NOMO-1 treated with DMSO at 0.1 percent for 48 hours (cell line): Measurements from ENCODE around the gene REEP3.
A peak's percentile ranks its signal among the peaks of the same experiment; 100 is the strongest.
"Not testable (repeated sequence)": the region's sequence is repeated elsewhere in the genome, so short reads cannot be mapped to it uniquely, and the experiment has no call there.

Experiments
- DNase-seq: peaks from one replicate; lab custom pipeline; 2025; ENCODE audit not compliant: unreplicated experiment; lab: John Stamatoyannopoulos, UW

REEP3 gene

DNA sequence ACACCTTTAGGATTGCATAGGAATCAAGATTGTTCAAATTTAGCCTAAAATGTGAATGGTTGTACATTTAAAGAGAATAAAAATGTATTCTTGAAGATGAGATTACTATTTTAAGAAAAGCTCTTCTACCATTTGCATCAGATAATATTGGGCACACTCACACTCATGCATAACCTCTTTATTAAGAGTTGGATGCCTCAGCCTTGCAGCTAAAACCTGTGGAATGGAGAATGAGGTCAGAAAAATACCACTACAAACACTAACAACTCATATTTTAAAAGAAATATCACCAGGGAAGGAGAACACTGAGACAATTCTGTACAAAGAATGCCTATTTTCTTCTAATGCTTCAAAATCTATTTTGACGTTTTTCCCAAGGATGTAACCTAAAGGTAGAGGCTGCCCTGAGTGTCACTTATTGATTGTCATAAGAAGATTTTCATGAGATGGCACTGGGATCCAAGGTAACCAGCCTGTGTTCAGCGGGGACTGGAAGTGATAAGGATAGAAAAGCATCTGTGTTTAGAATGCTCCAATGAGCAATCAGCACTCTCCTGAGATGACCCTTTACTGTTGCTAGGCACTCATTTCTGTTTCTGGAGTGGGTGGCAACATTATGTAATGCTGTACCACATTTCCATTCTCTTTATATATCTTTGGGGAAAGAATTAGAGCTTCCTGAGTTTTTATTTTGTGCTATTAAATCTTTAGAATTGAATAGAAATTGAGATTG is 26.6 kb downstream of the REEP3 start:
- DNase-seq = no peak

DNA sequence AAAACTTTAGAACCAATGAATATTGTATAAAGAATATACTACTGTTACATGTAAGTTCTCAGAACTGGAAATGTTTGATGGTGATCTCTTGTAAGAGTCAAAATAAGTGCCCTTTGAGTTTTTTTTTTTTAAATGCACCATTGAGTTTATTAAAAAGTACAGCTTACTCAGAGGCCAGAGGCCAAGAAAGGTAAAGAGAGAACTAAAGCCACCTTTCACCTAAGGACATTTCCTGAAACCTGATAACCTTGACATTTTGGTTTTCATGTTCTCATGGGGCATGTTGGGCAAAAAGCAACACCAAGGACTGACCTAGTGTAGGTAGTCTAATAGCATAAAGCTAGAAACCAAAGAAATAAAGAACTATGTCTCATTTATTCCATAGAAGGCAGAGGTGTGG is 27.7 kb downstream of the REEP3 start:
- no peak for DNase-seq

DNA sequence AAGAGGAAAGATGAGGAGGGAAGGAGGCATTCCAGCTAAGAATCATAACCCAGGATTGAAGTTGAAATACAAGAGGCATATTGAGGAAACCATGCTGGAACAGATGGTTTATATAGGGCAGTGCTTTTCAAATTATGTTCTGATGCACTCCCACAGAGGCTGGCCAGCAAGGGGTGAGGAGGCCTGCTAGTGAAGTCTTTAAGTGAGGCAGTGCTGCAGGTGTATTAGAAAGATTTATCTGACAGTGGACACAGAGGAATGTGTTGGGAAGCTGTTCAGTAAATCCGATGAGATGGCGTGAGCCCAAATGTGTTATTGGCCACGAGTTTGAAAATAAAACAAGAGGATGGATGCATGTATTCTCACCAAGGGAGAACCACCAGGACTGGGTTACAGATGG is 28.6 kb downstream of the REEP3 start:
- no peak for DNase-seq

DNA sequence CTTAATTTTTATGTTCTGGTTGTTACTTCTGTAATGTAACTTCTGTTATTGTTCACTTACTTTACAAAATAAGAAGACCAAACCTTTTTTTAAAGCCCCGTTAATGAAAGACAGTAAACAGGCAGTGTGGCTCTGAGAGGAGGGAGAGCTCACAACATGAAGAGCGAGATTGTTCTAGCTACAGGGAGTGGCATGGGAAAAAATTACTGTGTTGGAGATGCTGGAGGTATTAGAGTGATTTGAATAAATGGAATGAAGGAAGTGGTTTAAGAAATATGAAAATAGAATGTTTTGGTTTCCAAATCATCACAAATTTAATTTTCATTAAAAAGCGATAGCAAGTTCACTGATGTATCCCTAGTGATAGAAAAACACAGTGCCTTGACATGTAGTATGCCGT is 31.8 kb downstream of the REEP3 start:
- DNase-seq = no peak

DNA sequence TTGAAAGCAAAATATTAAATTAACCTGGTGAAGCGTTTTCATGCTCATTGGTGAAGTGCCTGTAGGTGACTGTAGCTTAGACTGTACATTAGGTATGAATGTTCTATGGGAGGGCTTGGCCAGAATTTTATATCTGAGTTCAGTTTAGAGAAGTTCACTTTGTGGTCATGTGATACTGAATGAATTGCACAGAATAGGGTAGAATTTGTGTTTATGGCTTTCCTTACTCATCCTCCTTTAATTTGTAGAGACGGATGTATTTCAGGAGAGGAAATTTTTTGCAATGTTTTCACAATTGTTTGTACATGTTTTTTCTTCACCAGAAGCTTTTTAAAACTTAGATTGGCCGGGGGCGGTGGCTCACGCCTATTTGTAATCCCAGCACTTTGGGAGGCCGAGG is 32.3 kb downstream of the REEP3 start:
- no peak for DNase-seq

DNA sequence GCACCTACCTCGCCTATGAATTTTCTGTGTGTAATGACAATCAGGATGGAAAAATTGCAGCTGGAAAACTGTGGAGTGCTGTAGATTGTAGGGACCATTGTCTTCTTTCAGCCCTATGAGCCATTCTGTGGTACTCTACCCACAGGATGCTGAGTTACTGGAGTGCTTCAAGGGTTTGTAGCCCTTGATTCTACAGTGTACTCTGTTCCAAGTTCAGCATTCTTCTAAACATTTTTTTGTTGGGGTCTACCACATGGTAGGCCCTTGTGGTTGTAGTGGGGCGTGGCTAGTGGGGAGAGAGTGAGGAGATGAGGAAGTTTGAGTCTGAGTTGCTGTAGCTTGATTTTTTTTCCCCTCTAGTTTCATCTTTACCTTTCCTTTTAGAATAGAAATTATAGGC is 33.5 kb downstream of the REEP3 start:
- DNase-seq = peak; percentile 73

DNA sequence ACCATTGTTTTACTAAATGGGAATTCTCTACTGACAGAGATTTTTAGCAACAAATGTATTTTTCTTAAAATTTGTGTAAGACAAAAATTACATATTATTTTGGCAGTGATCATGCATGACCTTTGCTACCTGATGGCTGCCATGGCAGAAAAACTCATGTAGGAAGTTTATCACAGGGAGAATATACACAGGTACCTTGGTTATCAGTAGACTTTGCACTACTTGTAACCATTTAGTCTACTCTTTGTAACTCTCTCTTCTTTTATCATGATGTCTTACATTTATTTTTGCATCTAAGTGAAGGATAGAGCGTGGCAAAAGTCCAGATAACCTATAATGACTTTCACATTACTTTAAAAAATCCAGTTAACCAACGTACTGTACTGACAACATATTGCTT is 34.1 kb downstream of the REEP3 start:
- DNase-seq = no peak

DNA sequence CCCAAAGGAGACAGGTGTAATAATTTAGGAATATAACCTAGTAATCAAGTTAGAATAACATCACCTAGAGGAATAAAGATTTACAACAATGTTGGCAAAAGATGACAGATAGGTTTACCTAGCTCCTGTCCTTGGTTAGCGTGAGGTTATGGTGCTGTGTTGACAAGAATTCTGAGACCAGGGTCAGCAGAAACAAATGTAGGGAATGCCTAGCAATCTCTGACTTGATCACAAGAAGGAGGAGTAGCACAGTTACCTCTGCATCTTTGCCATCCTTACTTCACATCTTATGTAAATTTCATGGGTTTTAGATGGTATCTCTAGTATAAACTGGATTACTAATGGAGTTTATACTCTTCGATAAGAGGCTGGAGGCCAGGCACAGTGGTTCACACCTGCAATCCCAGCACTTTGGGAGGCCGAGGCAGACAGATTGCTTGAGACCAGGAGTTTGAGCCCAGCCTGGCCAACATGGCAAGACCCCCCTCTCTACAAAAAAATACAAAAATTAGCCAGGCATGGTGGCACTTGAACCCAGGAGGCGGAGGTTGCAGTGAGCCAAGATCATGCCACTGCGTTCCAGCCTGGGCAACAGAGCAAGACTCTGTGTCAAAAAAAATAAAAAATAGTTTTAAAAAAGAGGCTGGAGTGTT is 37.1 kb downstream of the REEP3 start:
- DNase-seq = no peak

DNA sequence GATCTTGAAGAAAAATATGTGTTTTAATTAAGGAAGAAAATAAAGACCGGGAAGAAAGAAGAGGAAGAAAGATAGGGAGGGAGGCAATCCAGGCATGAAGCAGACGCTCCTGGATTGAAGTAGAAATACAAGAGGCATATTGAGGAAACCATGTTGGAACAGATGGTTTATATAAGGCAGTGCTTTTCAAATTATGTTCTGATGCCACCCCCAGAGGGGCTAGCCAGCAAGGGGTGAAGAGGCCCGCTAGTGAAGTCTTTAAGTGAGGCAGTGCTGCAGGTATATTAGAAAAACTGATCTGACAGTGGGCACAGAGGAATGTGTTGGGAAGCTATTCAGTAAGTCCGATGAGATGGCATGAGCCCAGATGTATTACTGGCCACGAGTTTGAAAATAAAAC is 40.1 kb downstream of the REEP3 start:
- no peak for DNase-seq

DNA sequence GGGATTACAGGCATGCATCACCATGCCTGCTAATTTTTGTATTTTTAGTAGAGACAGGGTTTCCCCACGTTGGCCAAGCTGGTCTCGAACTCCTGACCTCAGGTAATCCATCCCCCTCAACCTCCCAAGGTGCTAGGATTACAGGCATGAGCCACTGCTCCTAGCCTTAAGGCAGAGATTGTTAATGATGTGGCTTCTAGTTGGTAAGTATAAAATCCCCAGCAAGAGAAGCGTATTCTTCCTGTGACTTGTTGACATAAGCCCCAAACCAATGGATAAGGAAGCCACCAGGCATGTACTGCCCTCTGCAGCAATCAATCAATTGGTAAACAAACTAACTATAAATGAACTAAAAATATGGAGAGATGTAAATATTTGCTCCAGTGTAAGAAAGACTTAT is 41.2 kb downstream of the REEP3 start:
- DNase-seq = no peak

DNA sequence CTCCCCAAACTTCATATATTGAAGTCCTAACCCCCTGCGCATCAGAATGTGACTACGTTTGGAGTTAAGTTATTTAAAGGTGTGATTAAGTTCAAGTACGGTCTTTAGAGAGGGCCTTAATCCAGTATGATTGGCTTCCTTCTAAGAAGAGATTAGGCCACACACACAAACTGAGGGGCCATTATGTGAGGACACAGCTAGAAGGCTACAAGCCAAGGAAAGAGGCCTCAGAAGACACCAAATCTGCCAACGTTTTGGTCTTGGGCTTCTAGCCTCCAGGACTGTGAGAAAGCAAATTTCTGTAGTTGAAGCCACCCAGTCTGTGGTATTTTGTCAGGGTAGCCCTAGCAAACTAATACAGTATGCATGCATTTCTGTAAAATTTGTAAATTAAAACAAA is 41.7 kb downstream of the REEP3 start:
- DNase-seq = no peak

DNA sequence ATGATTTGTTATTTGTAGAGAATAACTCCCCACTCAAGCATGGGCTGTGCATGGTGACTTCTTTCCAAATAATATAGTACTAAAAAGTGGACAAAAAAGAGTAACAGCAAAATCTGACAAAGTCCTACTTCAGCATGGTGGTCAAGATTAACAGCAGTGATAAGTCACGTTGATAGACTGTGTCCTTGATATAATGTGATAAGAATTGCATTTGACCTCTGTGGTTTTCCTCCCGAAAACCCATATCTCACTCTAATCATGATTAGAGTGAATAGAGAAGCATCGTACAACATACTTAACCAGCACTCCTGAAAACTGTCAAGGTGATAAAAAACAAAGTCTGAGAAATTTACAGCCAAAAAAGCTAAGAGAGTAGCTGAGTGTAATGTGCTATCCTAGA is 42.4 kb downstream of the REEP3 start:
- no peak for DNase-seq

DNA sequence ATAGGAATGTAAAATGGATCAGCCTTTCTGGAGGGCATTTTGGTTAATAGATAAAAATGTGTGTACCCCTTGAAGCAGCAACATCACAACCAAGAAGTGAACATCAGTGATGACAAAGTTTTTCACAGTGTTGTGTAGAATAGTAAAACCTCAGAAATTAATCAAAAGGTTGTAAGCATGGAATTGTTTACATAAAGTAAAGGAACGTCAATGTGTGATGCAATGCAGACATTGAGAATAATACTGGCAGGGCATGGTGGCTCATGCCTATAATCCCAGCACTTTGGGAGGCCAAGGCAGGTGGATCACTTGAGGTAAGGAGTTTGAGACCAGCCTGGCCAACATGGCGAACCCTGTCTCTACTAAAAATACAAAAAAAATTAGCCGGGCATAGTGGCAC is 43.5 kb downstream of the REEP3 start:
- DNase-seq = not testable (repeated sequence)

DNA sequence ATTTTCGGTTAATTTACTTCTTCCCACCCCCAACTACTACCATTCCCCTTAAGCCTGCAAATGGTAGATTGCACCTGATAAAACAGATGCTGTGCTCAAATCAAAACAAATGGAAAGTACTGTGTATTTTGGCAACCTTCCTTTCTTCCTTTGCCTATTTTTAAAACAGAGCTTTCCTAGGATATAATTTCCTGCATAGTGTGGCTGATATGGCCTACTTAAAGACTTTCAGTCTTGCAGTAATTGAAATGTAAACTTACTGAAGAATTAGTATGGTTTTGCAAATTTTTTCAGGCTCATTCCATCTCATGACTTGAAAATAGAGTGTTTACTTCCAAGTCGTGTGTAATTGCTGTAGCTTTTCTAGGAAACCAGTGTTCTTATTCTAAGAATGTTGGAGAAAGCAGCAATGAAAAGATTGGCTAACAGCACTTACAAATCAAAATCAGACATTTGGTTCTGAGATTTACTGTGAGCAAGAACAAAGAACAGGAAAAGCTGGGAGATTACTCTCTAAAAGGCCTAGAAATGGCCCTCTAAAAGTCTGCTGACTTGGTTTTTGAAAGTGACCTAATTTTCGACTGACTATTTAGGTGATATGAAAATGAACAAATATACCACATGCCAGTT is 52.0 kb downstream of the REEP3 start:
- no peak for DNase-seq

DNA sequence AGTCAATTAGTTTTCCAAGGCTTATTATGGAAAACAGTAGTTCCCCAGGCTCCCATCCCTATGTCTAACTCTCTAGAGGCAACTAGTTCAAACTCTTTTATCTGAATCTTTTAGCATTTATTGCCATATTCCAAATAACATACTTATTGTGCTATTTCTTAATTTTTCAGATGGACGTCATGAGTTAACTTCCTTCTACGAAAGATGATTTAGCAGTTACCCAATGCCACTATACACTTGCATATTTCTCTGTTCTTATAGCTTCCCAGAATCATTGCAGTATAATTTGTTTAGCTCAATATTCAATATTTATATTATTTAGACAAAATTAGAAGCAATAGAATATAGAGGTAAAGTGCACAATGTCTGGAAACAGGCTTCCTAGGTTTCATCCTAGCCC is 52.8 kb downstream of the REEP3 start:
- DNase-seq = peak; percentile 18

DNA sequence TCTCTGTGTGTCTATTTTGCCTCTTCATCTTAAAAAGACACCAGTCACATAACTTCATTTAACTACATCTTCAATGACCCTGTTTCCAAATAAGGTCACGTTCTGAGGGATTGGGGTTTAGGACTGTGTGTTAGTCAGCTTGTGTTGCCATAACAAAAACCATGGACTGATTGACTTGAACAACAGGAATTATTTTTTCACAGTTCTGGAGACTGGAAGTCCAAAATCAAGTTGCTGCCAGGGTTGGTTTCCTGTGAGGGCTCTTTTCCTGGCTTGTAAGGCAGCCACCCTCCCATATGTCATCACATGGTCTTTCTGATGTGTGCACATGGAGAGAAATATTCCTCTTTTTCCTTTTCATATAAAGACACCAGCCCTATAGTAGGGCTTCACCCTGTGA is 55.3 kb downstream of the REEP3 start:
- no peak for DNase-seq

DNA sequence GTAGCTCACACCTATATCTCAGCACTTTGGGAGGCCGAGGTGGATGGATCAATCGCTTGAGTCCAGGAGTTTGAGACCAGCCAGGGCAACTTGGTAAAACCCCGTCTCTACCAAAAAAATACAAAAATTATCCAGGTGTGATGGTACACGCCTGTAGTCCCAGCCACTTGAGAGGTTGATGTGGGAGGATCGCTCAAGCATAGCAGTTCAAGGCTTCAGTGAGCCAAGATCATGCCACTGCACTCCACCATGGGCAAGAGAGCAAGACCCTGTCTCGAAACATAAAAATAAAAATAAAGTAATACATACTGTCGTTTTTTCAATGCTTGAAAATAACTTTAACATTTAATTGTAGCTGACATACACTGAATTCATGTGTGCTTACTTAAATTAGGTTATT is 57.3 kb downstream of the REEP3 start:
- DNase-seq = no peak

DNA sequence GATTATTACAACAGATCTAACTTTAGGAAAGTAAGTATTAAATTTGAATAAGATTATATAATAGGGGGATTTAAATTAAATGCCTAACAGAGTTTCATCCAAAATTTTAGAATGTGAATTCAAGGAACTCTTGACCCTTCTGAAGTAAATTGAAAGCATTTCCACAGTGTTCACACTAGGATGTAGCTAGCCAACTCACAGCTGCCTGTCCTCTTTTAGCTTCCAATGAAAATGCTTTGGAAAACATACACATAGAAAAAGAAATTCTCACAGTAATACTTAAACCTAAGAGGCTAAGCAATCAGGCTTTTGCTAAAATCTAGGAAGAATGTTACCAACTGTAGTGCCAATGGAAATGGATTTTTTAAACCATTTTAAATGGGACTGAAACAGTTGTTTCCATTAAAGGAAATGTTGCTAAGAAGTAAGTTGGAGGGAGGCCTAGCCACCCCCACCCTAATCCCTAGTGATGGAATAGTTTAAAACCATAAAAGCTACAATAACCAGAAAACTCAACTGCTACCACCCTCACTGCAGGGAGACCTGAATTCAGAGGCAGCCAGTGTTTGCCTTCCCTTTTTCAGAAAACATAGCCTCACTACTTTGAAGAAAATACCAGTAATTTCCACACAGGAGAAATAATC is 58.3 kb downstream of the REEP3 start:
- no peak for DNase-seq

DNA sequence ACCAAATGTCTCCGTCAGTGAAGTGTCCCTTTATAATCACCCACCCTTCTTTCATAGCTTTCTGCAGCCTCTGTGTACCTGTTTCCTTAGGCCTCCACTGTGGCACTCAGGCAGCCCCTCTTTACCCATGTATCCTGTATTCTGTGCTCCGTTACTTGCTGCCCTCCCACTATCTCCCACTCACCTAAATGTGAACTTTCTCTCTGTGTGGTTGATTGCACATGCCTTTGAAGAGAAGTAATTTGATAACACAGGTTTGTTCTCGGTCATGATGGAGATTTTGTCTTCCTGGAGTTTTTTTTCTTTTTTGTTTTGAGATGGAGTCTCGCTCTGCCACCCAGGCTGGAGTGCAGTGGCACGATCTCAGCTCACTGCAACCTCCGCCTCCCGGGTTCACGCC is 61.5 kb downstream of the REEP3 start:
- DNase-seq = no peak

DNA sequence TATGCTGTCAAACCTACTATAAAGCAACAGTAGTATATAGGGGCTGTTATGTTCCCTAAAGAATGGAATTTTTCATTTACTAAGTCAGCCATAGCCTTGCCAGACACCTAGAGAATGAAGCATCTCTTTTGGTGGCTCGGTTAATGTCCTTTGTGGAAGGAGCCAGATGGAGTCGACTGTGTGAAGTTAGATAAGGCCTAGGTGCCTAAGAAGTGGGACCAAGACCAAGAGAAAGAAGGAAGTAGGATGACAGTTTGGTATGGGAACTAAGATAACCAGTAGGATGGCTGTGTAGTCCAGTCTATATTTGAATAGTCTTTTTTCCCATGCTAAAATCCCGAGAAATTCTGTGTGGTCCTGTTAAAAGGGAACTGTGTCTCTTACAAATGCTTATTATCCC is 62.2 kb downstream of the REEP3 start:
- DNase-seq = no peak

DNA sequence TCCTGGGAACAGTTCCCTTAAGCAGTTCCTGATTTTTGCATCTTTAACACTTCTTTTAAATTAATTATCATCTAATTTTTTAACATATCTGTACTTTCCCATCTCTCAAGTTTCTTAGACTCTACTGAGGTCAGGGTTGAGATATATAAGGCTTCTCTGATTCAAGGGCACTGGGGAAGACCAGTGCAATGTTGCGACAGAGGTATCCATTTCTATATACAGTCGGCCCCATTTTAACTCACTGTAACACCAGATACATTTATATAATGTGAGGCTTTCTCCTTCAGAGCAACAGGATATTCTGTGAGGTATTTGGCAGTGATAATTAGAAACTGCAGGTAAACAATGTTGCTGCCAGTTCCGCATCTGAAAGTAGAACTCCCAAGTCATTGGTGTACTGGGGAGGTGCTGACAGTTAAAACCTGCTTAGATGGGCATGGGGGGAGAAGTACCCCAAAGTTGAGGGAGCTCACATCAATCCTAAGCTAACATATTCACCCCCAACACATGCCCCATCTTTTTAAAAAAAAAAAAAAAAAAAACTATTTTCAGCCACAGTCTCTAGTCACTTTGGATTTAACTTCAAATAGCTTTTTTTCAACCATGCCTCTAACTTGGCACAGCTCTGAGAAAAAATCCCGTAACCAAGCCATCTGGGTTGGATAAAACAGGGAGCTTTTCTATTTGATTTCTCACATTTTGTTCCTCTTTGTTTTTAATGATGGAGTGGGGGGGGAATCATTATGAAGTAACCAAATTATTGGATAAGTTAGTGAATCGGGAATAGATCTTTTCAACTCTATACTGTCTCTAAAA is 62.9 kb downstream of the REEP3 start:
- no peak for DNase-seq
